WI38 (cell line): Measurements from ENCODE around the gene ACP2.
A peak's percentile ranks its signal among the peaks of the same experiment; 100 is the strongest.

ENCODE experiments used
- H3K4me3 ChIP-seq: 2 replicates; pipeline ENCODE4 v1.5.1; 2011; ENCODE audit warnings: low read depth, mild to moderate bottlenecking, control low read depth, low read length
- CTCF ChIP-seq: IDR thresholded peaks from 2 replicates; pipeline ENCODE4 v1.5.1; 2012; ENCODE audit warnings: low read depth, mild to moderate bottlenecking, control low read depth, low read length

The ACP2 gene

GRCh38 chr11:47243454-47243853, 5.2 kb downstream of the ACP2 start:
- H3K4me3 ChIP-seq = no peak overlapping the region
- TF ChIP-seq CTCF = no peak

GRCh38 chr11:47242596-47243192, 5.9 kb downstream of the ACP2 start:
- no peak for TF ChIP-seq CTCF
- H3K4me3 ChIP-seq = no peak overlapping the region

- no peak overlapping the region for H3K4me3 ChIP-seq
- no peak for TF ChIP-seq CTCF
These were observed 6.7 kb downstream of the ACP2 start for GRCh38 chr11:47241841-47242301.

- no peak overlapping the region for H3K4me3 ChIP-seq
- TF ChIP-seq CTCF = no peak
These were observed 8.8 kb downstream of the ACP2 start for GRCh38 chr11:47239852-47240251.

GRCh38 chr11:47236482-47236881, 12.1 kb downstream of the ACP2 start:
- TF ChIP-seq CTCF = no peak
- no peak overlapping the region for H3K4me3 ChIP-seq

- TF ChIP-seq CTCF = no peak
- H3K4me3 ChIP-seq = no peak overlapping the region
These were observed 13.5 kb downstream of the ACP2 start for GRCh38 chr11:47235163-47235562.

GRCh38 chr11:47234669-47235100, 13.9 kb downstream of the ACP2 start:
- TF ChIP-seq CTCF = no peak
- H3K4me3 ChIP-seq = peak overlapping the region; percentile 27
